ENCODE data around the gene SMIM45.

The SMIM45 gene

GRCh38 chr22:41904450-41905410, 47.2 kb upstream of the SMIM45 start (continued):
- TF ChIP-seq ZNF148 (tag by site-specific recombination; IDR thresholded peaks at IDR 0.05; ENCODE audit: borderline replicate concordance) (no peak), HOXA7 (CRISPR knock-in tag; IDR thresholded peaks at IDR 0.05; ENCODE audit: borderline replicate concordance) (no peak), ZNF513 (tag by site-specific recombination; IDR thresholded peaks at IDR 0.05) (no peak), ZNF544 (tag by site-specific recombination; IDR thresholded peaks at IDR 0.05) (no peak), ZNF423 (tag by site-specific recombination; IDR thresholded peaks at IDR 0.05) (no peak)

GRCh38 chr22:41905411-41906202, 46.3 kb upstream of the SMIM45 start:
- POLR2A ChIA-PET, result interaction anchor here (3.3 kb wide), 1 partner anchor 11 kb away, joined by 10 read pairs; no protein-coding TSS in a partner anchor
- peaks cover 3 to 65% of the 10 kb centered on the region in 2 experiments; a peak in 2 of 3 replicates for H3K36me3 ChIP-seq (ENCODE audit: control insufficient read depth in 2 of 2, insufficient read depth in 1 of 2, low read length in 2 of 2)

More at GRCh38 chr22:41905411-41906202, 46.3 kb upstream of the SMIM45 start:
- Histone ChIP-seq H3K27ac (ENCODE audit: extremely low read depth, low read depth, low read length) (no peak overlapping the region), H3K4me3 (ENCODE audit: low read depth, low read length) (no peak overlapping the region), H3K9me3 (ENCODE audit: control insufficient read depth, insufficient read depth, low read depth, low read length) (no peaks in the 10 kb centered on the region), H3K4me1 (ENCODE audit: control insufficient read depth, insufficient read depth, low read length) (no peaks in the 10 kb centered on the region)
- TF ChIP-seq ZNF404 (tag by site-specific recombination; IDR thresholded peaks at IDR 0.05), result no peak
- no peak for TF ChIP-seq ZSCAN30 (tag by site-specific recombination; IDR thresholded peaks at IDR 0.05)
- TF ChIP-seq ZIC2 (tag by site-specific recombination; IDR thresholded peaks at IDR 0.05), result 0 out of 2 replicates have a peak, but pooled peaks have one; percentile 8
- TF ChIP-seq BCL11B (tag by site-specific recombination; IDR thresholded peaks at IDR 0.05; ENCODE audit: low read depth), result no peak
- TF ChIP-seq ZNF555 (tag by site-specific recombination; conservative IDR thresholded peaks at IDR 0.05), result no peak
- TF ChIP-seq PRDM10 (tag by site-specific recombination; IDR thresholded peaks at IDR 0.05), result peak; percentile 52; the same call in 1 of the 2 replicates
- no peak for TF ChIP-seq ZNF350 (tag by site-specific recombination; IDR thresholded peaks at IDR 0.05)
- no peak for TF ChIP-seq ELK4 (IDR thresholded peaks at IDR 0.05; ENCODE audit: borderline replicate concordance, low read depth, low read length)
- TF ChIP-seq KLF17 (tag by site-specific recombination; IDR thresholded peaks at IDR 0.05), result no peak
- TF ChIP-seq ZNF513 (tag by site-specific recombination; IDR thresholded peaks at IDR 0.05), result no peak
- no peak for TF ChIP-seq ZNF16 (tag by site-specific recombination; IDR thresholded peaks at IDR 0.05; ENCODE audit: low read depth)
- TF ChIP-seq CTCF (tag by site-specific recombination; IDR thresholded peaks at IDR 0.05), result 0 out of 2 replicates have a peak, but pooled peaks have one; percentile 18
- CTCF ChIA-PET, result interaction anchor here (1.5 to 2.9 kb wide), 2 partner anchors 35 to 208 kb away, joined by 3 to 13 read pairs; no protein-coding TSS in a partner anchor
